ENCODE data around the gene PSMA1.

DNA sequence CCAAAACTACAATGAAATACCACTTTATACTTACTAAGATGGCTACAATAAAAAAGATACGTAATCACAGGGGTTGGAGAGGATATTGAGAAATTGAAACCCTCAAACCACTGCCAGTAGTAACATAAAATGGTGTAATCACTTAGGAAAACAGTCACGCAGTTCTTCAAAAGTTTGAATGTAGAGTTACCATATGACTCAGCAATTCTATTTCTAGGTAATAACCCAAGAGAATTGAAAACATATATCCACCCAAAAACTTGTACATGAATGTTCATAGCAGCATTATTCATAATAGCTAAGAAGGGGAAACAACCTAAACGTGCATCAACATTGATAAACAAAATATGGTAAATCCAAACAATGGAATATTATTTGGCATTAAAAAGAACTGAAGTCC, 24.4 kb upstream of the PSMA1 start:
- TF ChIP-seq, protein P1, sequence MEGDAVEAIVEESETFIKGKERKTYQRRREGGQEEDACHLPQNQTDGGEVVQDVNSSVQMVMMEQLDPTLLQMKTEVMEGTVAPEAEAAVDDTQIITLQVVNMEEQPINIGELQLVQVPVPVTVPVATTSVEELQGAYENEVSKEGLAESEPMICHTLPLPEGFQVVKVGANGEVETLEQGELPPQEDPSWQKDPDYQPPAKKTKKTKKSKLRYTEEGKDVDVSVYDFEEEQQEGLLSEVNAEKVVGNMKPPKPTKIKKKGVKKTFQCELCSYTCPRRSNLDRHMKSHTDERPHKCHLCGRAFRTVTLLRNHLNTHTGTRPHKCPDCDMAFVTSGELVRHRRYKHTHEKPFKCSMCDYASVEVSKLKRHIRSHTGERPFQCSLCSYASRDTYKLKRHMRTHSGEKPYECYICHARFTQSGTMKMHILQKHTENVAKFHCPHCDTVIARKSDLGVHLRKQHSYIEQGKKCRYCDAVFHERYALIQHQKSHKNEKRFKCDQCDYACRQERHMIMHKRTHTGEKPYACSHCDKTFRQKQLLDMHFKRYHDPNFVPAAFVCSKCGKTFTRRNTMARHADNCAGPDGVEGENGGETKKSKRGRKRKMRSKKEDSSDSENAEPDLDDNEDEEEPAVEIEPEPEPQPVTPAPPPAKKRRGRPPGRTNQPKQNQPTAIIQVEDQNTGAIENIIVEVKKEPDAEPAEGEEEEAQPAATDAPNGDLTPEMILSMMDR (conservative IDR thresholded peaks at IDR 0.05 in 1 of 2, IDR thresholded peaks at IDR 0.05 in 1 of 2; ENCODE audit: extremely low read depth in 1 of 2, insufficient read depth in 1 of 2, low read depth in 1 of 2, low read length in 2 of 2) = no peak
- no peak for TF ChIP-seq EZH2 (IDR thresholded peaks at IDR 0.05; ENCODE audit: borderline replicate concordance, low read length)
